ENCODE data around the gene GOLGA8B.
"Not testable (repeated sequence)": the region's sequence is repeated elsewhere in the genome, so short reads cannot be mapped to it uniquely, and the experiment has no call there.

The GOLGA8B gene
- long read RNA-seq, donor 1, transcript GOLGA8B-208 (3 exons, 533 nt), result major isoform, 5 of 12 reads
- long read RNA-seq, donor 1, partial matches to known transcripts, result 7 of 12 reads
- long read RNA-seq, donor 1, other reads (novel, unspliced or antisense), result 0 of 12 reads
- long read RNA-seq, donor 2, result 0 reads
- long read RNA-seq, donor 3, partial matches to known transcripts, result 5 of 7 reads
- long read RNA-seq, donor 3, other reads (novel, unspliced or antisense), result 0 of 7 reads
- long read RNA-seq, donor 4, partial matches to known transcripts, result 7 of 8 reads
- long read RNA-seq, donor 4, other reads (novel, unspliced or antisense), result 0 of 8 reads
- long read RNA-seq, donor 5, partial matches to known transcripts, result 7 of 7 reads
- long read RNA-seq, donor 5, other reads (novel, unspliced or antisense), result 0 of 7 reads
- long read RNA-seq, donor 6, partial matches to known transcripts, result 0 of 1 reads
- long read RNA-seq, donor 6, other reads (novel, unspliced or antisense), result 0 of 1 reads
- long read RNA-seq, donor 7, result 0 reads
- long read RNA-seq, donor 8, partial matches to known transcripts, result 0 of 3 reads
- long read RNA-seq, donor 8, other reads (novel, unspliced or antisense), result 0 of 3 reads

DNA sequence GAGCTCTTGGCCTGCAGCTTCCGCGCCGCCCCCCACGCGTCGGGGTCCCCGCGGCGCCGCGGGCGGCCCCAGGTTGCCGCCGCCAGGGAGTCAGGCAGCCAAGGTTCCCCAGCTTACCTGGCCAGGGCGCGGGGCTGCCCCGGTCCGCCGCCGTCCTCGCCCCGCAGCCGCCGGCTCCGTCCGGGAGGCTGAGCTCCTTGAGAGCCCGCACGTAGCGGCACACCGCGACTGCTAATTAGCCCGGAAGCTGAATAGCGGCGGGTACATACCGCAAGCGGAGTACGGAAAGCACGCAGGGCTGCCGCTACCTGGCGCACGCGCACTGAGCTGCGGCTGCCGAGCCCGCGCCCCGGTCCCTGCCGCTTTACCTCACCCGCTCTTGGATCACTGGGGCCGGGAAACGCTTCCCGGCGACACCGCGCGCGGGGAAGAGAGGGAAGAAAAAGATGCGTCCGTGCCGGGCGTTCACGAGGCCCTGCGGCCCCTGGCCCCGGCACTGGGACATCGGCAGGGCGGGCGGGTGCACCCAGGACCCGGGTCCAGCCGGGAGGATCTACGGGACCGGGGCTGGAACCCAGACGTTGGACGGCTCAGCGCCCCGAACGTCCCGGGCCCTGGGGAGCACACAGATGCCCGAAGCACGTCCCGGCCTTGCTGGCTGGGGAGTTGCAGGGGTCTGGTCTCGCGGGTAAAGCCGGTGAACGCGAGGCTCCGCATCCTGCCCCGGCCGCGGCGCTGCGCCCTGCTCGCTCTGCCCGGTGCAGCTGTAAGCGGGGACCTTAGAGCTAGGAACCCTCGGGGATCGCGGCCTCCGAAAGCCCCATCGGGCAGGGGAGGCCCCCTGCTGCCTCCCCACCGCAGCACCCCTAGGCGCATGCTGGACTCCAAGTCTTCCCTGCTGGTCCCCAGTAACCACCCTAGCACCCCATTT, at the start of gene GOLGA8B:
Gene GOLGA8B, minus strand, starts transcription at position 253 of the 931 bp plus-strand sequence. CDS start 47,739 bp downstream, outside the sequence.
- DNase-seq, result peak; percentile 88

DNA sequence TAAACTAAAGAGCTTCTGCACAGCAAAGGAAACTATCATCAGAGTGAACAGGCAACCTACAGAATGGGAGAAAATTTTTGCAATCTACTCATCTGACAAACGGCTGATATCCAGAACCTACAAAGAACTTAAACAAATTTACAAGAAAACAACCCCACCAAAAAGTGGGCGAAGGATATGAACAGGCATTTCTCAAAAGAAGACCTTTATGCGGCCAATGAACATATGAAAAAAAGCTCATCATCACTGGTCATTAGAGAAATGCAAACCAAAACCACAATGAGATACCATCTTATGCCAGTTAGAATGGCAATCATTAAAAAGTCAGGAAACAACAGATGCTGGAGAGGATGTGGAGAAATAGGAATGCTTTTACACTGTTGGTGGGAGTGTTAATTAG, 49.7 kb upstream of the GOLGA8B start:
- not testable (repeated sequence) for DNase-seq

- no peak for DNase-seq
Measured at GRCh38 chr15:34628577-34629152, 45.2 kb upstream of the GOLGA8B start.

DNA sequence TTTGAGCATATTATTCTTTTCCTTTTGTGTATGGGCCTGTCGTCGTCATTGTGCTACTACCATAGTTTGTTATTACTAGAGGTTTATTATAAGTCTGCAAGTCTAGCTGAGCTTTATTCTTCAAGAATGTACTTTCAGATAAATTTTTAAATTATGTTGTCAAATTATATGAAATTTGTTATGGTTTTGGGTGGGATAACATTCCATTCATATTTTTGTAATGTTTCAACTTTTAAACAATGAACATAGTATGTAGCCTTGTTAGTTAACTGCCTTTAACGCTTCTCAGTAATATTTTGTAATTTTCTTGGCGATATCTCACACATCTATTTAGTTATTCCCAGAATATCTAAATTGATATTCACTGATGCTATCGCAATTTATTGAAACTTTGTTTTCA, 41.6 kb upstream of the GOLGA8B start:
- DNase-seq, result no peak

DNA sequence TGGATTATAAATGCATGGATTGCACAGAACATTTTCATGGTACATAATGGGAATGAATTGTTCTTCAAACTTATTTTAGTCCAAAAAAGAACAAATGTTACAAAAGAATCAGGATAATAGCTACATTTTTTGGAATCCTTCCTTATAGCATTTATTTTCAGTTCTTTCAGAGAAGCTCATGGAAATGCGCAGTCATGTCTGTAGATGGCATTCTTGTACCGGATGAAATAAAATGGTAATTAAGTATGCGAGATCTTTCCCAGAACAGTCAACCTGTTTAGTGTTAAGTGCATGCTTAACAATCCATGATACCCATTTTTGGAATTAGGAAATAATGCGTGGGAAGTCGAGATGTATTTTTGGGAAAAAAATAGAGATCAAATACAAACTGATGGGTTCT, 38.2 kb upstream of the GOLGA8B start:
- no peak for DNase-seq

DNA sequence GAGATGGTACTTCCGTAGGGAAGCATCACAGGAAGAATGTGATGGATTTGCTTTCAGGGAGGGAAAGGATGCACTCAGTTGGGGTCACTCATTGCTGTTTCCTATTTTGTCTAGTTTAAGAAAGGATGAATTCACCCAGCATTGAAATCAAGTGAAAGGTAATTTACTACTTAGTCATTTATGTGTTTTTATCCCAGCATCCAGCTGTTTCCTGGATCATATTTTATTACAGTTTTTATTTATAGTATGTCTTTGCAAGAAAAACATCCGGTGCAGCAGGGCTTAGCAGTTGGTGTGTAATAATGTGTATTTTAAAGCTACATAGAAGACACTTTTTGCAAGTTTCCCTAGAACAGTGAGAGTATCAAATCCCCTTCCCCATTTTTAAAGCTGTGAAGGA, 37.4 kb upstream of the GOLGA8B start:
- no peak for DNase-seq

DNA sequence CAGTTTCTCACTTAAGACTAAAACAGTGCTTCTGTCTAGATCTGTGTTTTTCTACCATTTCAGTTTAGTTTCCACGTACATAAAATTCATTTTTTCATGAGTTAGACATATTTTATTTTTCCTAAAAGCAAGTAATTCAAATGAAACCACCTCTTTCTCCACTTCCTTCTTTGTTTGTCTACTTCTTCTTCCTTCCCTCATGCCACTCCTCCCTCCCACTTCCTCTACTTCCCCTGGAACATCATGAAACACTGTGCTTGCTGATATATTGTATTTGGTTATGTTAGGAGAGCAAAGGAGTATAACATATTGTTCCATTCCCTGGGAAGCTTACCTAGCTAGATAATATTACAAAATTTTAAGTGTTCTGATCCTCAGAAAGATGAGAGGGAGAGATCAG, 36.7 kb upstream of the GOLGA8B start:
- DNase-seq, result no peak

GRCh38 chr15:34619151-34619550, 35.7 kb upstream of the GOLGA8B start:
- no peak for DNase-seq

DNA sequence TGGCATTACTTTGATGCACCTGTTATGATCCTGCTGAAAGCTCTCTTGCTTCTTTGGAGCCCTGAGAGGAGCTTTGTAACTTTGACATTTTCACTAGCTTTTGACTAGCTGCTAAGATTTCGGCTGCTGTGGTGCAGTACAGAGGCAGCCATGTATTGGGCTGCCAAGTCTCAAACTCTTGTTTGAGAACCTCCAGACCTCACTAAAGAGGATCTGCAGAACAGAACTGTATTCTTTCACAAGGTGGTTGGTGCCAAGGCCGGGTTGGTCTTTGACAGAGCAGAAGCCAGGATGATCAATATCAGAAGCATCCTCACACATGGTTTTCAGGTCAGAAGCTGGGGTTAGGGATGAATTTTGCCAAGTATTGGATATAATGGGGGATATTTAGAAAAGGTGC, 34.6 kb upstream of the GOLGA8B start:
- DNase-seq, result no peak

- DNase-seq, result no peak
Measured at GRCh38 chr15:34616613-34617012, 33.2 kb upstream of the GOLGA8B start.

DNA sequence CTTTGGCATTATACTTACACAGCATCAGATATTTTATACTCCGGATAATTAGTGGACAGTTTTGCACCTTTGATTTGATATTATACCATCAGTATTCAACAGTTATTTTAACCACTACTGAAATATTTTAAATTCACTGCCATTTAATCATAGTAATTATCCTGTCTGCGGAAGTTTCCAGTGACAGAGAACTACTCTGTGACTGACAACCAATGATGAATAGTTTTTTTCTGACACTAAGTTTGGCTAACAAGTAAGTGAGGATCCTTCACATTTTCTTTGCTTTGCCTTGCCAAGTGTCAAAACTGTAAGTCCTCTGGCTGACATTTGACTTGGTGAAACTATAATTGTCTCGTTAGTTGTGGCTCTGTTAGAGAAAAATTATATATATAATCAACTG, 30.5 kb upstream of the GOLGA8B start:
- no peak for DNase-seq

DNA sequence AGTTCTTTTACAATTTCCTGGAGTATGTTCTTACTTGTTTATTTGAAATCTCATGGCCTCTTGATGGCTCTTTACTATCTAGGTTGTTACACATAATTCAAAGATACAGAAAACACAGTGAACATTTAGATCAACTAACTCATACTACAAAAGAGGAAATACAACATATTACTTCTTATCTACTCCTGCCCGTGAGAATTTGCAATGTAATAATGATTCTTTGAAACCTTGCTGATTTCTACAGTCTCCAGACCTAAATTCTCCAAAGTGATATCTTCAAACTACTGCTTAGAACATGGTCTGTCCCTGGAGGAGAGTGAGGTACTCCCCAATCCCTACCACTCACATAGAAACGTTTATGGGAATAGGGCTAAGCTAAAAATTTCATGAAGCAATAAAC, 29.9 kb upstream of the GOLGA8B start:
- no peak for DNase-seq

- no peak for DNase-seq
Measured at GRCh38 chr15:34610354-34610753, 26.9 kb upstream of the GOLGA8B start.

DNA sequence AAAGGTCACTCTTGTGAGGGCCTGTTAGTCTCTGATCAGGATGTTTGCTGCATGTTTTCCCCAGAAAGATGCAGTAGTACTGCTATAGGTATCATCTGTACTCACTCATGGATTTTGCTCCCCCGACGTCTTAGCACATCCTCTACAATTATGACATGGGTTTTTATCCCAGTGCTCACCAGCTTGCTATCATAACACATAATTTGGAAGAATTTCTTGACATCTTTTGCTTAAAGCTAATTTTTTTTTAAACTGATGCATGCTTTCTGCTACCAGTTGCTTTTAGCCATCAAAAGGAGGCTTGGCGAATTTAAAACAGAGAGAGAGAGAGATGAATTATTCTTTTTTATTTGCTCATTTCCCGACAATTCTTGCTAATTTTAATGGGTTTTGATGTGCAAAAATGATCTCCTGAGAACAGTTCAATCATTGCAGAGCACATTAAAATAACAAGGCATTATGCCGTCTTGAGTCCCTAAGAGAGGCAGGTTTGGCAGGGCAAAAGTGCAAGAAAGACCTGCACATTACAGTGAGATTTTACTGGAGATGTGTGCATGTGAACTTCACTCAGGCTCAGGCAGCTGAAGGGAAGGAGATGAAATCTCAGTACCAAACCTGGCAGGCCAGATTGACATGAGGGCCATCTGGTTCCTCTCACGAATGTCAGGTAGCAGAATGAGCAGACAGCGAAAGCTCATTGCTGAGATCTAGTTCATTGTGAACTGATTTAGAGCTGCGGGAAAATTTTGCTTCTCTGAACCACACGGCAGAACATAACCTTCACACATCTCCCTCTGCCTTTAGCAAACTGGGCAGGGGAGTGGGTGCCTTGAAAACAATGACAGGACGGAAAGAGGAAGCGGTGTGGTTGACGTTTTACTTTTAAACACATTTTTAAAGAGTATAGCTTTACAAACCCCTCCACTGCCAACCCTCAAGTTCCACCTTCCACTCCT, 25.9 kb upstream of the GOLGA8B start:
- DNase-seq, result no peak

GRCh38 chr15:34608517-34608916, 25.1 kb upstream of the GOLGA8B start:
- DNase-seq, result no peak

- DNase-seq, result no peak
Measured at GRCh38 chr15:34607832-34608231, 24.4 kb upstream of the GOLGA8B start.

DNA sequence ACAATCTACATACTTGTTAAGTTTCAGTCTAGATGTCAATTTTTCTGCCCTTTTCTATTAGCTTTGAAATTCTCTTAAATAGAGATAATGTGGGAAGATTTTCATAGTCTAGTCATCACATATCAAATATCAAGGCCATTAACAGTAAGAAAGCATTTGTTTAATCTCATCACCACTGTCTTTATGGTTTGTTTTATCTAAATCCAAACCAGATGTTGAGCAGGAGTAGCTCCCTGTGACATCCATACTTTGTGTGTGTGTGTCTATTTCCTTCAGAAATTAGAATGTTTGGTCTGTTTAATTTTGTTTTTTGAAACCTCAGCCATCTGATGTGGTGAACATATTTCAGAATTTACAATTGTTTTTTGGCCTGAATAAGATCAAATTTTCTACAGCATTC, 23.1 kb upstream of the GOLGA8B start:
- no peak for DNase-seq

GRCh38 chr15:34606131-34606530, 22.7 kb upstream of the GOLGA8B start:
- DNase-seq, result no peak

DNA sequence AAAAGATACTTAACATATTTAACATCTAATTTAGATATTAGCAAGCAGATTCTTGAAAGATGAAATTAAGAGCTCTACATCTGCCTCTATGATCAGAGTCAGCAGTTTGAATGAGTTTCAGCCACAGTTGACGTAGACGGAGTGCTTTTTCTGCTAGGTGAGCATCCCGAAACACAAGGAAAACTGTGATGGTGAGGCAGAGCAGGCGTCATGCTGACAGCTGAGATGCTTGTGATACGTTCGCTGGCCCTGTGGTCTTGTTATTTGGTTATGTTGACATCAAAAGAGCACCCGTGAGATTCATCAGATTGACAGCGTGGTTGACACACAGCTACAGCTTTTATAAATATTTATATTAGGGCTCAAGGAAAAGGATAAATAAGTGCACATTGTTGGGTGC, 19.6 kb upstream of the GOLGA8B start:
- no peak for DNase-seq

DNA sequence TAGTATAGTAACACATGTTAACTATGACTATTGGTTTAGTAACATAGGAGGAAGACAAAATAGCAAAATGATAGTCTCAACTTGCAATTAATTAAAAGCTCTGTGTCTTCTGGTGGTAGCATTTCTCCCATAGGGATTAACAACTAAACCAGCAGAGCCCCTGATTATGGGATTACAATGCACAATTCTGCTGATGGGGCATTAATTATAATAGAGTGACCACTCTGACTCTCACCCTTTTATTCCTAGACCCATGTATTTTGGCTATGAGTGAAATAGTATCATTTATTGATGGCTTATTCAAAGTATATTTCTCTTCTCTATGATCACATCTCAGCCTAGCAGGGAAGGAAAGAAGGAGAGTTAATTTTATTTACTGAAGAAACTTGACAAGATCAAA, 17.5 kb upstream of the GOLGA8B start:
- DNase-seq, result no peak

DNA sequence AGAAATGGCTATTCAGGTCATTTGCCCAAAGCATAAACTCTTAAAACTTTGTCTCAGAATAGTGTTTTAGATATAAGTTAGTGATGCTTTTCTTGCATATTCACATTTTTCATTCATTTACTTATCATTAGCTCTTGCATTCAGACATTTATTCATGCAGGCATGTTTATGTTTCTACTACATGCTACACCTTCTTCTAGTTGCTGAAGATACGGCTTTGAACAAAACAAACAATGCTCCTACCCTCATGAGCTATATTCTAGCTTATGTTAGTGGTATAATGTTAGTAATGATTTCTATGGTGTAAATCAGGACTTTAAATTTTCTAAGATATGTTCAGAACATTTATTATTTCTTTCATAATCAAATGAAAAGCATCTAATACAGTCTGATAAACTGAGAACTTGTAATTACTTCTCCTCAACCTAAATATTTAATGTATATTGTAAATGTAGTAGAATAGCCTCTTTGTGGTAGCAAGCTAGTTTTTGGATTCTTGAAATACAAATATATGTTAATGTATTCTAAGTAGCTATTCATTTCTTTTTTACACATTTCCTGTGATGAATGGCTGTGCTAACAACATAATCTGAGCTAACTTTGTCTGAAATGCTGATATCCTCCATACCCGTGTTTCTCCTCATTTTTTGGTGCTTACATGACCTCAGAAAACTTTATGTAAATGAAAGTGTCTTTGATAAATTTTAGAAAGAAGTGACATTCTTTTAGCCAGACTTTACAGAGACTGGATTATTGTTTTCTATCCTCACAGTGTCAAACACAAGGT, 15.5 kb upstream of the GOLGA8B start:
- DNase-seq, result no peak

All from right kidney (tissue), 9 donors.